ENCODE data around the gene NPSR1.

Gene NPSR1

GRCh38 chr7:34659472-34660075 is 1.6 kb downstream of the NPSR1 start:
- Histone ChIP-seq H3K27ac (ENCODE audit: low read depth, low read length) (no peak overlapping the region), H3K9me2 (replicated peaks; ENCODE audit: control insufficient read depth, low read length) (no peaks in the 10 kb centered on the region), H3K36me3 (ENCODE audit: control insufficient read depth, low read length) (no peaks in the 10 kb centered on the region), H3K4me3 (ENCODE audit: low read length) (no peak overlapping the region), H3K79me2 (ENCODE audit: control insufficient read depth, low read length) (no peaks in the 10 kb centered on the region), H3K9me3 (ENCODE audit: control insufficient read depth, insufficient read depth, low read length) (no peaks in the 10 kb centered on the region), H3K4me1 (ENCODE audit: control insufficient read depth, low read length) (no peaks in the 10 kb centered on the region), H3F3A (ENCODE audit: control insufficient read depth, insufficient read depth) (no peaks in the 10 kb centered on the region), H3K27me3 (ENCODE audit: control insufficient read depth, low read length) (no peaks in the 10 kb centered on the region), H3K4me2 (ENCODE audit: low read length) (no peak overlapping the region), H4K20me1 (ENCODE audit: control insufficient read depth, insufficient read depth, low read depth, low read length) (no peaks in the 10 kb centered on the region)
- TF ChIP-seq EZH2phosphoT487 (IDR thresholded peaks at IDR 0.05; ENCODE audit: borderline replicate concordance, low read length), result no peak
- TF ChIP-seq CTCF (IDR thresholded peaks at IDR 0.05; ENCODE audit: low read depth, low read length, poor library complexity, severe bottlenecking), result no peak

GRCh38 chr7:34662058-34662708 is 4.2 kb downstream of the NPSR1 start:
- Histone ChIP-seq H3K27me3 (ENCODE audit: control insufficient read depth, low read length) (no peaks in the 10 kb centered on the region), H3K4me1 (ENCODE audit: control insufficient read depth, low read length) (no peaks in the 10 kb centered on the region), H3K36me3 (ENCODE audit: control insufficient read depth, low read length) (no peaks in the 10 kb centered on the region), H3F3A (ENCODE audit: control insufficient read depth, insufficient read depth) (no peaks in the 10 kb centered on the region), H3K9me2 (replicated peaks; ENCODE audit: control insufficient read depth, low read length) (no peaks in the 10 kb centered on the region), H4K20me1 (ENCODE audit: control insufficient read depth, insufficient read depth, low read depth, low read length) (no peaks in the 10 kb centered on the region), H3K79me2 (ENCODE audit: control insufficient read depth, low read length) (no peaks in the 10 kb centered on the region), H3K4me3 (ENCODE audit: low read length) (no peak overlapping the region), H3K27ac (ENCODE audit: low read depth, low read length) (no peak overlapping the region), H3K4me2 (ENCODE audit: low read length) (no peak overlapping the region), H3K9me3 (ENCODE audit: control insufficient read depth, insufficient read depth, low read length) (no peaks in the 10 kb centered on the region)
- no peak for TF ChIP-seq CTCF (IDR thresholded peaks at IDR 0.05; ENCODE audit: low read depth, low read length, poor library complexity, severe bottlenecking)
- no peak for TF ChIP-seq EZH2phosphoT487 (IDR thresholded peaks at IDR 0.05; ENCODE audit: borderline replicate concordance, low read length)

- Histone ChIP-seq H3K4me1 (ENCODE audit: control insufficient read depth, low read length) (no peaks in the 10 kb centered on the region), H3K79me2 (ENCODE audit: control insufficient read depth, low read length) (no peaks in the 10 kb centered on the region), H3K27me3 (ENCODE audit: control insufficient read depth, low read length) (no peaks in the 10 kb centered on the region), H3K4me2 (ENCODE audit: low read length) (no peak overlapping the region), H3K36me3 (ENCODE audit: control insufficient read depth, low read length) (no peaks in the 10 kb centered on the region), H3F3A (ENCODE audit: control insufficient read depth, insufficient read depth) (no peaks in the 10 kb centered on the region), H3K9me3 (ENCODE audit: control insufficient read depth, insufficient read depth, low read length) (no peaks in the 10 kb centered on the region), H3K9me2 (replicated peaks; ENCODE audit: control insufficient read depth, low read length) (no peaks in the 10 kb centered on the region), H4K20me1 (ENCODE audit: control insufficient read depth, insufficient read depth, low read depth, low read length) (no peaks in the 10 kb centered on the region), H3K27ac (ENCODE audit: low read depth, low read length) (no peak overlapping the region), H3K4me3 (ENCODE audit: low read length) (no peak overlapping the region)
- TF ChIP-seq EZH2phosphoT487 (IDR thresholded peaks at IDR 0.05; ENCODE audit: borderline replicate concordance, low read length), result no peak
- TF ChIP-seq CTCF (IDR thresholded peaks at IDR 0.05; ENCODE audit: low read depth, low read length, poor library complexity, severe bottlenecking), result no peak
Observed at GRCh38 chr7:34664755-34665154, 6.7 kb downstream of the NPSR1 start.

Data from DOHH2 (cell line).